Liver (tissue), 9 donors: ENCODE data around the gene ZNF618. TPM values are rescaled to one million over a fixed set of nuclear protein-coding genes. Genes with fewer than 3 reads are reported as not detected.
A peak's percentile ranks its signal among the peaks of the same experiment; 100 is the strongest.

Experiments
- DNase-seq: peaks from one replicate; pipeline ENCODE4 v3.0.0-alpha.2; 2017; ENCODE audit warnings: low spot score
- H3K27ac ChIP-seq, 2 donors: one replicate each; pipeline ENCODE4 v1.7.0; 2013; ENCODE audit warnings: inconsistent platforms in 2 of 2, low read length in 2 of 2, control low read depth in 1 of 2, low read depth in 1 of 2, mild to moderate bottlenecking in 1 of 2
- H3K27me3 ChIP-seq, 4 donors: one replicate each; pipeline versions ENCODE4 v1.6.1 to v1.7.0; 2013; ENCODE audit warnings: low read length in 3 of 4, inconsistent platforms in 1 of 4, mild to moderate bottlenecking in 1 of 4, moderate library complexity in 1 of 4; ENCODE audit not compliant: control insufficient read depth in 4 of 4, insufficient read depth in 4 of 4
- H3K36me3 ChIP-seq, 4 donors: one replicate each; pipeline versions ENCODE4 v1.6.1 to v1.7.0; 2013; ENCODE audit warnings: low read length in 3 of 4, mild to moderate bottlenecking in 3 of 4, low read depth in 1 of 4, moderate library complexity in 1 of 4; ENCODE audit not compliant: control insufficient read depth in 4 of 4, insufficient read depth in 3 of 4
- H3K4me1 ChIP-seq, 4 donors: one replicate each; pipeline versions ENCODE4 v1.6.1 to v1.7.0; 2013; ENCODE audit warnings: low read length in 3 of 4, mild to moderate bottlenecking in 3 of 4, moderate library complexity in 1 of 4; ENCODE audit not compliant: control insufficient read depth in 4 of 4, insufficient read depth in 4 of 4
- H3K4me3 ChIP-seq, 3 donors: one replicate each; pipeline versions ENCODE4 v1.6.1 to v1.7.0; 2013; ENCODE audit warnings: low read length in 3 of 3, control low read depth in 1 of 3, low read depth in 1 of 3, mild to moderate bottlenecking in 1 of 3
- H3K9ac ChIP-seq, 2 donors: one replicate each; pipeline ENCODE4 v1.7.0; 2013; ENCODE audit warnings: low read length in 2 of 2, mild to moderate bottlenecking in 2 of 2, moderate library complexity in 2 of 2, control low read depth in 1 of 2, low read depth in 1 of 2
- H3K9me3 ChIP-seq, 4 donors: one replicate each; pipeline versions ENCODE4 v1.6.1 to v1.7.0; 2013; ENCODE audit warnings: low read length in 3 of 4; ENCODE audit not compliant: control insufficient read depth in 4 of 4
- FOXA1 ChIP-seq: IDR thresholded peaks from 2 replicates; pipeline ENCODE4 v1.6.1; 2016; ENCODE audit warnings: antibody characterized with exemption
- FOXA2 ChIP-seq: IDR thresholded peaks from 2 replicates; pipeline ENCODE4 v1.6.1; 2016; ENCODE audit warnings: antibody characterized with exemption
- GABPA ChIP-seq, 2 donors: IDR thresholded peaks in 1 of 2; conservative IDR thresholded peaks in 1 of 2; 2 replicates each; pipeline ENCODE4 v1.6.1; 2016; ENCODE audit warnings: antibody characterized with exemption in 2 of 2, mild to moderate bottlenecking in 1 of 2, moderate library complexity in 1 of 2
- HNF4A ChIP-seq, 2 donors: conservative IDR thresholded peaks; 2 replicates each; pipeline ENCODE4 v1.6.1; 2016; ENCODE audit warnings: antibody characterized with exemption in 2 of 2, mild to moderate bottlenecking in 2 of 2
- HNF4G ChIP-seq: IDR thresholded peaks from 2 replicates; pipeline ENCODE4 v1.6.1; 2016; ENCODE audit warnings: antibody characterized with exemption
- RXRA ChIP-seq, 2 donors: IDR thresholded peaks; 2 replicates each; pipeline ENCODE4 v1.6.1; 2017 to 2018; ENCODE audit warnings: antibody characterized with exemption in 2 of 2, mild to moderate bottlenecking in 1 of 2
- TAF1 ChIP-seq: conservative IDR thresholded peaks from 2 replicates; pipeline ENCODE4 v1.6.1; 2016; ENCODE audit warnings: antibody characterized with exemption, mild to moderate bottlenecking
- YY1 ChIP-seq: IDR thresholded peaks from 2 replicates; pipeline ENCODE4 v1.6.1; 2016; ENCODE audit warnings: antibody characterized with exemption, mild to moderate bottlenecking
- WGBS: extraction: QIAGEN DNeasy Blood & Tissue Kit; methylation state at CpG from one replicate; pipeline ENCODE4 v1.1.7; 2013; 5-methylcytosine and 5-hydroxymethylcytosine counted together
- polyA plus RNA-seq, 2 donors: library from polyadenylated mRNA; stranded (reverse) in 1 of 2; unstranded in 1 of 2; fragments of 200-250 nt in 1 of 2; fragments of >200 nt in 1 of 2; fragmentation: Nextera tagmentation in 1 of 2; extraction: Ambion mirVana in 1 of 2; gene quantifications; one replicate each; pipeline versions ENCODE4 v1.2.1 to v1.2.3, GENCODE V29; 2013 to 2015
- total RNA-seq, 2 donors: library from RNA; depleted of rRNA; stranded (reverse); fragments of >200 nt; gene quantifications; one replicate each; pipeline ENCODE4 v1.2.3, GENCODE V29; 2014
- TF ChIP-seq, protein P1 (sequence below): IDR thresholded peaks from 2 replicates; pipeline ENCODE4 v1.6.1; 2016; ENCODE audit warnings: antibody characterized with exemption
- TF ChIP-seq, protein P2 (sequence below): fragments of 150-350 bp; IDR thresholded peaks from 2 replicates; pipeline ENCODE4 v1.5.1; 2017; ENCODE audit warnings: improper control_type of control experiment, low read depth, low read length; ENCODE audit not compliant: missing input control
- TF ChIP-seq, protein P3 (sequence below): IDR thresholded peaks from 2 replicates; pipeline ENCODE4 v1.6.1; 2016; ENCODE audit warnings: antibody characterized with exemption
- donor health status: healthy.
- donor health status: healthy.
- donor health status: healthy.
- donor health status: healthy.
- donor health status: healthy.

Gene ZNF618
- total and polyA plus RNA-seq, 4 donors: 2.2 to 6.5 (median 3.7) TPM

DNA sequence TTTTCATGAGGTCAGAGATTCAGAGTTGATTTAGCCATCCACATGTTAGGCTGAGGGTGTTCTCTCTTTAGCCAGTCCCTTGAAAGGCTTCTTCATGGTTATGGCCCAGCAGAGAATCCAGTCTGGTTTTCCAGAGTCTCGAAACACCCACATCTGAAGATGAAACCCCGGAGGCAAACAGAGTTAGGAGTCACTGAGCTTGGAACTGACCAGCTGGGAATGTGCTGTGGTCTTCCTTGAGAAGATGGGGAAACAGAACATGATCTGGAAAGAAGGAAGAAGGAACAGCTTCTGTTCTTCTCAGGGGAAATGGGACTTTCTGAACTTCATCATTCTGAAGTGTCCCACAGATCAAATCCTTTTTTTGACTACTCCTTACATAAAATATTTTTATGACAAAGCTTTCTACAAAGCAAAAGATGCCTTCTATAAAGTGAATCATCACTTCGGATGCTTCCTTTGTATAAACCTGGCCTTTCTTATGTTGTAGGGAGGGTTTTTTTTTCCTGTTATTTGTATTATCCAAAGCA, 45.4 kb downstream of the ZNF618 start (continued):
- TF ChIP-seq, protein P1, sequence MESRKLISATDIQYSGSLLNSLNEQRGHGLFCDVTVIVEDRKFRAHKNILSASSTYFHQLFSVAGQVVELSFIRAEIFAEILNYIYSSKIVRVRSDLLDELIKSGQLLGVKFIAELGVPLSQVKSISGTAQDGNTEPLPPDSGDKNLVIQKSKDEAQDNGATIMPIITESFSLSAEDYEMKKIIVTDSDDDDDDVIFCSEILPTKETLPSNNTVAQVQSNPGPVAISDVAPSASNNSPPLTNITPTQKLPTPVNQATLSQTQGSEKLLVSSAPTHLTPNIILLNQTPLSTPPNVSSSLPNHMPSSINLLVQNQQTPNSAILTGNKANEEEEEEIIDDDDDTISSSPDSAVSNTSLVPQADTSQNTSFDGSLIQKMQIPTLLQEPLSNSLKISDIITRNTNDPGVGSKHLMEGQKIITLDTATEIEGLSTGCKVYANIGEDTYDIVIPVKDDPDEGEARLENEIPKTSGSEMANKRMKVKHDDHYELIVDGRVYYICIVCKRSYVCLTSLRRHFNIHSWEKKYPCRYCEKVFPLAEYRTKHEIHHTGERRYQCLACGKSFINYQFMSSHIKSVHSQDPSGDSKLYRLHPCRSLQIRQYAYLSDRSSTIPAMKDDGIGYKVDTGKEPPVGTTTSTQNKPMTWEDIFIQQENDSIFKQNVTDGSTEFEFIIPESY: no peak
- TF ChIP-seq HNF4G (no peak), TAF1 (no peak), FOXA1 (no peak), HNF4A (conservative IDR thresholded peaks at IDR 0.05) (no peak)
- TF ChIP-seq, protein P2, sequence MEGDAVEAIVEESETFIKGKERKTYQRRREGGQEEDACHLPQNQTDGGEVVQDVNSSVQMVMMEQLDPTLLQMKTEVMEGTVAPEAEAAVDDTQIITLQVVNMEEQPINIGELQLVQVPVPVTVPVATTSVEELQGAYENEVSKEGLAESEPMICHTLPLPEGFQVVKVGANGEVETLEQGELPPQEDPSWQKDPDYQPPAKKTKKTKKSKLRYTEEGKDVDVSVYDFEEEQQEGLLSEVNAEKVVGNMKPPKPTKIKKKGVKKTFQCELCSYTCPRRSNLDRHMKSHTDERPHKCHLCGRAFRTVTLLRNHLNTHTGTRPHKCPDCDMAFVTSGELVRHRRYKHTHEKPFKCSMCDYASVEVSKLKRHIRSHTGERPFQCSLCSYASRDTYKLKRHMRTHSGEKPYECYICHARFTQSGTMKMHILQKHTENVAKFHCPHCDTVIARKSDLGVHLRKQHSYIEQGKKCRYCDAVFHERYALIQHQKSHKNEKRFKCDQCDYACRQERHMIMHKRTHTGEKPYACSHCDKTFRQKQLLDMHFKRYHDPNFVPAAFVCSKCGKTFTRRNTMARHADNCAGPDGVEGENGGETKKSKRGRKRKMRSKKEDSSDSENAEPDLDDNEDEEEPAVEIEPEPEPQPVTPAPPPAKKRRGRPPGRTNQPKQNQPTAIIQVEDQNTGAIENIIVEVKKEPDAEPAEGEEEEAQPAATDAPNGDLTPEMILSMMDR: no peak

DNA sequence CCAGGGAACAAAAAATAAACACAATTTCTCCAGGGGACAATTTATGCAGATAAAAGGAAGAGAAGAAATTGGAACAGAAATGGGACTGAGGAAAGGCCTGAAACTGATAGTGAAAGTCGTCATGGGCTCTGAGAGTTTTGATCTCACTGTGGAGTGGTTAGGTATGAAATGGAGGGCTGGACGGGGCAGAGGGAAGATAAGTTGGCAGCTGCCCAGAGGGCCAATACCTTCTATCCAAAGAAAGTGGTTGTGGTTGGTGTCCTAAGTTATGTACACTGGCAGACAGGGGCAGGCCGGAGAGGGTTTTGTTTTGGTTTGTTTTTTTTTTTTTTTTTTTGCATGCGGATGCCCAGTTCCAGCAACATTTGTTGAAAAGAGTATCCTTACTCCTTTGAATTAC, 46.1 kb downstream of the ZNF618 start:
- Histone ChIP-seq H3K9me3 (no peaks in the 10 kb centered on the region), H3K36me3 (no peaks in the 10 kb centered on the region), H3K27ac (peak overlapping the region; percentile 39 to 72), H3K27me3 (no peaks in the 10 kb centered on the region), H3K4me1 (peaks cover 2 to 7% (median 5%) of the 10 kb centered on the region in 4 donors), H3K4me3 (peak overlapping the region in 2 of 3 donors; percentile 3 to 18), H3K9ac (peak overlapping the region; percentile 32 to 36)
- DNase-seq: no peak
- TF ChIP-seq, protein P2: no peak
- TF ChIP-seq YY1: peak; percentile 81
- no peak for TF ChIP-seq GABPA (IDR thresholded peaks at IDR 0.05 in 1 of 2, conservative IDR thresholded peaks at IDR 0.05 in 1 of 2)
- TF ChIP-seq, protein P3, sequence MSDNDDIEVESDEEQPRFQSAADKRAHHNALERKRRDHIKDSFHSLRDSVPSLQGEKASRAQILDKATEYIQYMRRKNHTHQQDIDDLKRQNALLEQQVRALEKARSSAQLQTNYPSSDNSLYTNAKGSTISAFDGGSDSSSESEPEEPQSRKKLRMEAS: no peak
- peak in 1 of 2 donors; percentile 38 for TF ChIP-seq HNF4A (conservative IDR thresholded peaks at IDR 0.05)
- peak in 1 of 2 donors; percentile 21 for TF ChIP-seq RXRA (IDR thresholded peaks at IDR 0.05)
- TF ChIP-seq, protein P1: no peak
- peak; percentile 38 for TF ChIP-seq FOXA2
- TF ChIP-seq HNF4G: no peak
- 32% methylated on average over 4 of the region's 4 CpGs for WGBS
